B cell (primary cell): ENCODE data around the gene LARGE1. TPM values are rescaled to one million over a fixed set of nuclear protein-coding genes. Genes with fewer than 3 reads are reported as not detected.
A peak's percentile ranks its signal among the peaks of the same experiment; 100 is the strongest.

Experiments used
- ATAC-seq: fragments of 200-7000 bp; cut with Tn5 transposase; one replicate; pipeline ENCODE4 v1.10.0; 2021; ENCODE audit warnings: low read depth, mild to moderate bottlenecking, moderate number of reproducible peaks, moderate library complexity
- CTCF ChIA-PET: fragments of 350-600 bp; sonication (Branson Sonifier 250); formaldehyde crosslinking; loops from one replicate; lab custom pipeline; 2021; ENCODE audit warnings: antibody characterized with exemption, inconsistent platforms; lab: Charles Lee
- POLR2A ChIA-PET: fragments of 350-600 bp; sonication (Branson Sonifier 250); formaldehyde crosslinking; loops from one replicate; lab custom pipeline; 2021; ENCODE audit warnings: antibody characterized with exemption; lab: Charles Lee
- DNase-seq: peaks from one replicate; pipeline ENCODE4 v3.0.0; 2013
- H2AFZ ChIP-seq: 2 replicates; pipeline ENCODE4 v1.6.1; 2012; ENCODE audit warnings: mild to moderate bottlenecking, low read depth, low read length; ENCODE audit not compliant: insufficient read depth, poor library complexity, severe bottlenecking
- H3K27ac ChIP-seq, 2 donors: 1 replicate in 1 of 2; 2 replicates in 1 of 2; pipeline ENCODE4 v1.5.1; 2012 to 2013; ENCODE audit warnings: low read length in 2 of 2, mild to moderate bottlenecking in 2 of 2, moderate library complexity in 1 of 2
- H3K27me3 ChIP-seq, 4 experiments: fragments of 200-600 bp in 1 of 4; sonication (generic) in 1 of 4; replicated peaks in 1 of 4; 1 replicate in 2 of 4; 2 replicates in 2 of 4; pipeline versions ENCODE4 v1.6.1 to v1.7.0; 2013 to 2016; ENCODE audit warnings: low read length in 3 of 4, mild to moderate bottlenecking in 2 of 4, mixed read lengths in 1 of 4, moderate library complexity in 1 of 4; ENCODE audit not compliant: insufficient read depth in 4 of 4, control insufficient read depth in 3 of 4; ENCODE audit errors: control extremely low read depth in 1 of 4
- H3K36me3 ChIP-seq, 2 experiments: replicated peaks in 1 of 2; 1 replicate in 1 of 2; 2 replicates in 1 of 2; pipeline versions ENCODE4 v1.6.1 to v1.7.1; 2013; ENCODE audit warnings: low read length in 1 of 2; ENCODE audit not compliant: insufficient read depth in 2 of 2, control insufficient read depth in 1 of 2; ENCODE audit errors: control extremely low read depth in 1 of 2, extremely low read depth in 1 of 2
- H3K4me1 ChIP-seq, 2 donors: fragments of 200-600 bp in 1 of 2; sonication (generic) in 1 of 2; 1 replicate in 1 of 2; 2 replicates in 1 of 2; pipeline versions ENCODE4 v1.5.1 to v1.6.1; 2013 to 2017; ENCODE audit warnings: low read length in 2 of 2; ENCODE audit not compliant: control insufficient read depth in 2 of 2, insufficient read depth in 2 of 2
- H3K4me2 ChIP-seq: replicated peaks from 2 replicates; pipeline ENCODE3; 2012; ENCODE audit warnings: mild to moderate bottlenecking, low read depth, low read length; ENCODE audit not compliant: poor library complexity, severe bottlenecking
- H3K4me3 ChIP-seq, 5 experiments: fragments of 200-600 bp in 1 of 5; sonication (generic) in 1 of 5; 1 replicate in 3 of 5; 2 replicates in 2 of 5; pipeline versions ENCODE4 v1.5.1 to v1.7.0; 2011 to 2016; ENCODE audit warnings: low read length in 4 of 5, mild to moderate bottlenecking in 4 of 5, low read depth in 2 of 5, control low read depth in 1 of 5, moderate library complexity in 1 of 5; ENCODE audit not compliant: insufficient read depth in 1 of 5; ENCODE audit errors: control extremely low read depth in 1 of 5, extremely low read depth in 1 of 5
- H3K79me2 ChIP-seq: fragments of 200-600 bp; sonication (generic); one replicate; pipeline ENCODE4 v1.6.0; 2016; ENCODE audit warnings: low read length; ENCODE audit not compliant: control insufficient read depth, insufficient read depth
- H3K9ac ChIP-seq: fragments of 200-600 bp; sonication (generic); 2 replicates; pipeline ENCODE4 v1.6.1; 2017; ENCODE audit warnings: mild to moderate bottlenecking, low read length, moderate library complexity
- H3K9me3 ChIP-seq, 3 donors: one replicate each; pipeline versions ENCODE4 v1.6.1 to v1.7.1; 2013; ENCODE audit warnings: low read length in 2 of 3; ENCODE audit not compliant: control insufficient read depth in 2 of 3, insufficient read depth in 1 of 3; ENCODE audit errors: control extremely low read depth in 1 of 3
- H4K20me1 ChIP-seq: 2 replicates; pipeline ENCODE4 v1.6.0; 2012; ENCODE audit warnings: mild to moderate bottlenecking, low read length; ENCODE audit not compliant: insufficient read depth, control insufficient read depth, poor library complexity, severe bottlenecking
- H3K27ac Mint-ChIP-seq: one replicate; pipeline ENCODE4 v1.8.0; 2021; ENCODE audit warnings: mixed read lengths
- H3K27me3 Mint-ChIP-seq: one replicate; pipeline ENCODE4 v1.8.0; 2021; ENCODE audit warnings: mixed read lengths
- H3K4me1 Mint-ChIP-seq: one replicate; pipeline ENCODE4 v1.8.0; 2021; ENCODE audit warnings: mixed read lengths
- H3K4me3 Mint-ChIP-seq: one replicate; pipeline ENCODE4 v1.8.0; 2021; ENCODE audit warnings: mixed read lengths
- H3K9me3 Mint-ChIP-seq: one replicate; pipeline ENCODE4 v1.8.0; 2022; ENCODE audit warnings: mixed read lengths; ENCODE audit not compliant: insufficient read depth
- EZH2 ChIP-seq: IDR thresholded peaks from 2 replicates; pipeline ENCODE4 v1.6.1; 2012; ENCODE audit warnings: borderline replicate concordance, low read depth, mild to moderate bottlenecking, moderate library complexity, low read length; ENCODE audit not compliant: insufficient read depth, poor library complexity, severe bottlenecking
- whole genome bisulfite sequencing: methylation state at CpG from one replicate; pipeline ENCODE4 v1.1.5; 2013; ENCODE audit warnings: missing lambda C conversion rate; ENCODE audit not compliant: insufficient coverage; 5-methylcytosine and 5-hydroxymethylcytosine counted together
- intact Hi-C: fragments of 100-400 bp; cut with micrococcal nuclease; formaldehyde crosslinking; loops from one replicate; pipeline ENCODE4 v1.10.0; 2022
- polyA plus RNA-seq: library from polyadenylated mRNA; depleted of rRNA; stranded (reverse); fragments of >200 nt; gene quantifications from 2 replicates; pipeline ENCODE4 v1.2.3, GENCODE V29; 2012
- total RNA-seq, 2 donors: library from RNA; stranded (reverse); fragments of 120-200 nt in 1 of 2; gene quantifications; 1 replicate in 1 of 2; 2 replicates in 1 of 2; pipeline versions ENCODE4 v1.2.3 to v1.2.4, GENCODE V29; 2013 to 2022
- TF ChIP-seq, protein P1 (sequence below): fragments of 200-600 bp; IDR thresholded peaks from one replicate; pipeline ENCODE4 v1.8.0; 2022; ENCODE audit warnings: antibody characterized with exemption, mild to moderate bottlenecking

The LARGE1 gene
- total and polyA plus RNA-seq, 2 donors (not counting 1 experiment from before 2014, with no cell fraction given), result 20.7 to 82.0 TPM

- TF ChIP-seq EZH2, result no peak
- TF ChIP-seq, protein P1, sequence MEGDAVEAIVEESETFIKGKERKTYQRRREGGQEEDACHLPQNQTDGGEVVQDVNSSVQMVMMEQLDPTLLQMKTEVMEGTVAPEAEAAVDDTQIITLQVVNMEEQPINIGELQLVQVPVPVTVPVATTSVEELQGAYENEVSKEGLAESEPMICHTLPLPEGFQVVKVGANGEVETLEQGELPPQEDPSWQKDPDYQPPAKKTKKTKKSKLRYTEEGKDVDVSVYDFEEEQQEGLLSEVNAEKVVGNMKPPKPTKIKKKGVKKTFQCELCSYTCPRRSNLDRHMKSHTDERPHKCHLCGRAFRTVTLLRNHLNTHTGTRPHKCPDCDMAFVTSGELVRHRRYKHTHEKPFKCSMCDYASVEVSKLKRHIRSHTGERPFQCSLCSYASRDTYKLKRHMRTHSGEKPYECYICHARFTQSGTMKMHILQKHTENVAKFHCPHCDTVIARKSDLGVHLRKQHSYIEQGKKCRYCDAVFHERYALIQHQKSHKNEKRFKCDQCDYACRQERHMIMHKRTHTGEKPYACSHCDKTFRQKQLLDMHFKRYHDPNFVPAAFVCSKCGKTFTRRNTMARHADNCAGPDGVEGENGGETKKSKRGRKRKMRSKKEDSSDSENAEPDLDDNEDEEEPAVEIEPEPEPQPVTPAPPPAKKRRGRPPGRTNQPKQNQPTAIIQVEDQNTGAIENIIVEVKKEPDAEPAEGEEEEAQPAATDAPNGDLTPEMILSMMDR, result no peak
- WGBS, result 95% methylated on average over 6 of the region's 6 CpGs
- peaks cover 93% of the 10 kb centered on the region for H3K79me2 ChIP-seq
- H3K36me3 ChIP-seq, result peaks cover 0 to 8% of the 10 kb centered on the region in 2 experiments
- Mint-ChIP-seq H3K4me3 (no peak overlapping the region), H3K9me3 (no peaks in the 10 kb centered on the region), H3K4me1 (peaks cover 40% of the 10 kb centered on the region), H3K27me3 (no peaks in the 10 kb centered on the region), H3K27ac (peak overlapping the region; percentile 68)
- no peak overlapping the region for H3K27ac ChIP-seq
- H3K27me3 ChIP-seq, result no peaks in the 10 kb centered on the region
- ChIA-PET CTCF (interaction anchor here (0.6 kb wide), 1 partner anchor 523 kb away, joined by 3 read pairs; no protein-coding TSS in a partner anchor), POLR2A (no interaction called here)
- peaks cover 5 to 7% of the 10 kb centered on the region in 2 donors for H3K4me1 ChIP-seq
- H3K9me3 ChIP-seq, result no peaks in the 10 kb centered on the region
- no peak overlapping the region for H3K9ac ChIP-seq
- H3K4me3 ChIP-seq, result no peak overlapping the region
- ATAC-seq (no peak), DNase-seq (no peak)
- no peak overlapping the region for H3K4me2 ChIP-seq
- no peak overlapping the region for H2AFZ ChIP-seq
- peaks cover 76% of the 10 kb centered on the region for H4K20me1 ChIP-seq
- intact Hi-C loops, result no loop called here
These were observed 11.2 kb downstream of the LARGE1 start for GRCh38 chr22:33909075-33909458.

DNA sequence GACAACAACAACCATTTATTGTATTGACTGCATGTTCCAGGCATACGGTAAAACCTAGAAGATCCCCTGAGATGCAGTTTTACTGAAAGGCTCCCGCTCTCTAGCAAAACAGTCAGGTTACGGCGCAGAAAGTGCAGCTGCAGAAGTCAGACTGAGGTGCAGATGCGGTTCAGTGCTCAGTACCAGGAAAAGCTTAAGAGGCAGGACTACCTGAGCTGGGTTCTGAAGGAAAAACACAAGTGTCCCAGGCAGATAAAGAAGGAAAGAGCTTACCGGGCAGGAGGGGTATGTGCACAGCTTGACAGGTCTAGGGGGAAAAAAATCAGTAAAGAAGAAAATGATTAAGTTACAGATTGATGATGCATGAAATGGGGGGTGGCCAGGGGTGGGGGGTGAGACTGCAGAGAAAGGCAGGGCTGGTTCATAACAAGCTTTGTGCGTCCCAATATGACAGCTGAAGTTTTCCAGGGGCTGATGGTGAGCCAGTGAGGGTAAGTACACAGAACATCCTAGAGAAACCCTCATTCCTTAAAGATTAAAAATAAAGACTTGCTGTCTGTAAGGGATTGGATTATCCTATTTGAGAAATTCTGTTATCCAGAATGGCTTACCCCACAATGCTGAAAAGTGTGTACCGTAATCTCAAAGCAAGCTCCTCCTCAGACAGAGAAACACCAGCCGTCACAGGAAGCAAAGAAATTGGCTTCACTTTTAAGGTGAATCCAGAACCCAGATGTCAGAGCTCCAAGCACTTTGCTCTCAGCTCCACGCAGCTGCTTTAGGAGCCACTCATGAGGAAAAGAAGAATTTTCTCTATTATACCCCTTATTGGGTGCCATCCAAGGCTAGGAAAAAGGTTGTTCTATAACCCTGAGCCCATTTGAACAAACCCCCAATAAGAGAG is 11.9 kb downstream of the LARGE1 start:
- no peak overlapping the region for H3K4me3 ChIP-seq
- WGBS, result 91% methylated on average over 9 of the region's 10 CpGs
- CTCF ChIA-PET, result interaction anchor here (0.6 kb wide), 1 partner anchor 523 kb away, joined by 3 read pairs; no protein-coding TSS in a partner anchor
- H3K4me3 Mint-ChIP-seq, result no peak overlapping the region
- H3K9me3 ChIP-seq, result no peaks in the 10 kb centered on the region
- H3K27ac ChIP-seq, result no peak overlapping the region
- H3K4me2 ChIP-seq, result no peak overlapping the region
- peaks cover 76% of the 10 kb centered on the region for H4K20me1 ChIP-seq
- H3K79me2 ChIP-seq, result peaks cover 93% of the 10 kb centered on the region
- POLR2A ChIA-PET, result interaction anchor here (0.5 kb wide), 1 partner anchor 11 kb away, joined by 4 read pairs; no protein-coding TSS in a partner anchor
- H3K4me1 ChIP-seq, result peaks cover 5 to 7% of the 10 kb centered on the region in 2 donors
- H3K4me1 Mint-ChIP-seq, result peaks cover 42% of the 10 kb centered on the region
- H2AFZ ChIP-seq, result no peak overlapping the region
- H3K9me3 Mint-ChIP-seq, result no peaks in the 10 kb centered on the region
- no peaks in the 10 kb centered on the region for H3K27me3 ChIP-seq
- intact Hi-C loops, result no loop called here
- H3K9ac ChIP-seq, result no peak overlapping the region
- TF ChIP-seq, protein P1, result no peak
- no peak for TF ChIP-seq EZH2
- H3K27ac Mint-ChIP-seq, result no peak overlapping the region
- DNase-seq, result no peak
- no peaks in the 10 kb centered on the region for H3K27me3 Mint-ChIP-seq
- peaks cover 0 to 8% of the 10 kb centered on the region in 2 experiments for H3K36me3 ChIP-seq
- ATAC-seq, result no peak
